HEK293T (cell line): ENCODE measurements around the gene EFCAB8.

Experiments
- ARNT ChIP-seq: fragments of 450-650 bp; IDR thresholded peaks from 2 replicates; pipeline ENCODE4 v1.6.1; 2017; ENCODE audit warnings: mild to moderate bottlenecking
- BHLHE40 ChIP-seq: fragments of 450-650 bp; IDR thresholded peaks from 2 replicates; pipeline ENCODE4 v1.6.1; 2016; ENCODE audit warnings: mild to moderate bottlenecking, moderate library complexity, borderline replicate concordance
- CTBP1 ChIP-seq: fragments of 450-650 bp; IDR thresholded peaks from 2 replicates; pipeline ENCODE4 v1.6.1; 2016; ENCODE audit warnings: borderline replicate concordance
- ELF4 ChIP-seq: fragments of 450-650 bp; IDR thresholded peaks from 2 replicates; pipeline ENCODE4 v1.6.1; 2017; ENCODE audit warnings: antibody characterized with exemption
- FOXA1 ChIP-seq: fragments of 450-650 bp; IDR thresholded peaks from 2 replicates; pipeline ENCODE4 v1.6.1; 2016; ENCODE audit warnings: mild to moderate bottlenecking
- FOXM1 ChIP-seq: fragments of 450-650 bp; IDR thresholded peaks from 2 replicates; pipeline ENCODE4 v1.6.1; 2017; ENCODE audit warnings: mild to moderate bottlenecking, borderline replicate concordance
- L3MBTL2 ChIP-seq: fragments of 450-650 bp; conservative IDR thresholded peaks from 2 replicates; pipeline ENCODE4 v1.6.1; 2016; ENCODE audit warnings: mild to moderate bottlenecking
- LEF1 ChIP-seq: fragments of 450-650 bp; IDR thresholded peaks from 2 replicates; pipeline ENCODE4 v1.6.1; 2017; ENCODE audit warnings: mild to moderate bottlenecking, borderline replicate concordance
- SP1 ChIP-seq: fragments of 450-650 bp; IDR thresholded peaks from 2 replicates; pipeline ENCODE4 v1.6.1; 2017
- SUZ12 ChIP-seq: fragments of 450-650 bp; IDR thresholded peaks from 2 replicates; pipeline ENCODE4 v1.6.1; 2016; ENCODE audit warnings: mild to moderate bottlenecking
- TF ChIP-seq, protein P1 (sequence below): fragments of 450-650 bp; IDR thresholded peaks from 2 replicates; pipeline ENCODE4 v1.6.1; 2016

DNA sequence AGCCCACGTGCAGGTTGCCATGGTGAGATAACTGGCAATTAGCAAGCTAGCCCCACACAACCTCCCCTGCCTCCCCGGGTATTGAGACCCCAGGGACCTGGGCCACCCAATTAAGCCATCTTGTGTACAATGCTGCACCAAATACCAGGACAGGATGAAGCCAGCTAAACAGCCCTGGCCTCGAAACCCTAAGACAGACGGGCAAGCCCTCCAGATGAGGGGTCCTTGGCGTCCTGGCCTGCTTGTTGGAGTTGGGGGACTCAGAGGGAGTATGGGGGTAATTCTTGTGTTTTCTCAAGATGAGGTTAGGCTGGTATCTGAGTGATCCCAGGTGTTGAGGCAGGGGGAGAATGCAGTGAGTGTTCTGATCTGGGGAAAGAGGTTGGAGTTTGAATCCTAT lies 47.8 kb upstream of the EFCAB8 start:
- TF ChIP-seq SP1, result no peak
- TF ChIP-seq ELF4, result no peak
- TF ChIP-seq CTBP1, result no peak
- no peak for TF ChIP-seq FOXM1
- no peak for TF ChIP-seq ARNT
- TF ChIP-seq BHLHE40, result no peak
- no peak for TF ChIP-seq LEF1
- no peak for TF ChIP-seq FOXA1
- TF ChIP-seq, protein P1, sequence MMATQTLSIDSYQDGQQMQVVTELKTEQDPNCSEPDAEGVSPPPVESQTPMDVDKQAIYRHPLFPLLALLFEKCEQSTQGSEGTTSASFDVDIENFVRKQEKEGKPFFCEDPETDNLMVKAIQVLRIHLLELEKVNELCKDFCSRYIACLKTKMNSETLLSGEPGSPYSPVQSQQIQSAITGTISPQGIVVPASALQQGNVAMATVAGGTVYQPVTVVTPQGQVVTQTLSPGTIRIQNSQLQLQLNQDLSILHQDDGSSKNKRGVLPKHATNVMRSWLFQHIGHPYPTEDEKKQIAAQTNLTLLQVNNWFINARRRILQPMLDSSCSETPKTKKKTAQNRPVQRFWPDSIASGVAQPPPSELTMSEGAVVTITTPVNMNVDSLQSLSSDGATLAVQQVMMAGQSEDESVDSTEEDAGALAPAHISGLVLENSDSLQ, result no peak
- TF ChIP-seq SUZ12, result no peak
- no peak for TF ChIP-seq L3MBTL2
